GM19463 (cell line): Measurements from ENCODE around the gene LYSET.
"Not testable (repeated sequence)": the region's sequence is repeated elsewhere in the genome, so short reads cannot be mapped to it uniquely, and the experiment has no call there.

Experiments
- ATAC-seq: cut with Tn5 transposase; IDR thresholded peaks from one replicate; pipeline ENCODE4 v1.9.1; 2021; ENCODE audit warnings: mild to moderate bottlenecking, moderate library complexity; ENCODE audit not compliant: unreplicated experiment

The LYSET gene

DNA sequence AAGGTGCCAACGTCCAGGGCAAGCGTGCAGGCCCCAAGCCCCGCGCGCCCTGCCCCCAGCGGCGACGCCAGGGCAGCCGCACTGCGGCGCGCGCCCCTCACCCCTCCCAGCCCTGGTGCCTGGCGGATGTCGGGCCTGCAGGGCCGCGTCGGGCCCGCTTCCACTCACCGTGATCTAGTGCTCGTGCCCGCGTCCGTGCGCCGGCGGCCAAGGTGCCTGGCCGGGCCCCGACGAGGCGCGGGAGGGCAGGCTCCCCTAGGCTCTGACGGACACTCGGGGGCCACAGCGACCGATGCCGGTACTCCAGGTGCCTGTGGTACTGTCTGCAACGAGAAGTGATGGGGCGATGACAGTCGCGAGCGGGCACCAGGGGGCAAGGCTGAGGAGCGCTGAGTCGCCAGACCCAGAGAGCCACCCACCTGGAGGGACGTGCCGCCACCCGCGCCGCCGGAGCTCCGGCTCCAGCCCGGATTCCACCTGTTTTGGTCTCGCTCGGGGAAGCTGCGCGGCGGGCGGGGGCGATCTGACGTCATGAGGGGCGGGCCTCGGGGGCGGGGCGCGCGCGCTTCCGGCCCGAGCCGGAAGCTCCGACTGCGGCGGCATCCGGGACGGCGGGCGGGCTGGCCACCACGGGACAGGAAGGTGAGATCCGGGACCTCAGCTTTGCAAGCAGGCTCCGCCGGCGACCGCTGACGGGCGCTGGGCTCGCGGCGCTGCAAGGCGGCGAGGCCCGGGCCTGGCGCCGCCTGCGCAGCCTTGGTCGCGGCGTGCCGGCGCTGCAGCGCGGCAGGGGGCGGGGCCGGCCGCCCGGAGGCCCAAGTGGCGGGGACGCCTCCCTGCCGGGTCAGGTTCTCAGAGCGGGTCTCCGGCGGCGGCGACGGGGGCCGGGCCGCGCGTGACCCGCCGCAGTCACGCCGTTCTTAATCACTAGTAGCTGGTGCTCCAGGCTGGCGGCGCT is at the start of gene LYSET, which contains the start of gene MOAP1:
Gene LYSET, plus strand, starts transcription at position 927 of the 958 bp plus-strand sequence. CDS start 89 bp downstream, outside the sequence.
Gene MOAP1, minus strand, starts transcription at position 507 of the 958 bp plus-strand sequence. CDS start 655 bp downstream, outside the sequence.
- peak; percentile 84 for ATAC-seq

DNA sequence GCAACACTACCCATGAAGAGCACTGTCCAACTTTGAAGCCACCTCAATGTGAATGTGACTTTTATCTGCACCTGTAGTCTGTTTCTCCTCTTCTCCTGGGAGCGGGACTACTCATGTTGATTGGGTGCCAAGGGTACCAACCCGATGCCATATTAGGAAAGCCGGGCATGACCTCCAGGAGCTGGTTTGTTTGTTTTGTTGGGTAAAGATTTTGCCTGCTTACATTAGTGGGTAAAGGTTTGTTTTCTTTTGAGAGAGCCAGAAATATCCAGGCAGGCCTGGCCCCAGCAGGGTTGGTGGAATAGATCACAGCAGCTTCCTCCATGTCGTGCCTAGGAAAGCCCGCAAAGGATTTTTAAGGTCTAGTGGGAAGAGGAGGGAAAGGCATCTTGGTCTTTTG is 49.7 kb upstream of the LYSET start:
- no peak for ATAC-seq

DNA sequence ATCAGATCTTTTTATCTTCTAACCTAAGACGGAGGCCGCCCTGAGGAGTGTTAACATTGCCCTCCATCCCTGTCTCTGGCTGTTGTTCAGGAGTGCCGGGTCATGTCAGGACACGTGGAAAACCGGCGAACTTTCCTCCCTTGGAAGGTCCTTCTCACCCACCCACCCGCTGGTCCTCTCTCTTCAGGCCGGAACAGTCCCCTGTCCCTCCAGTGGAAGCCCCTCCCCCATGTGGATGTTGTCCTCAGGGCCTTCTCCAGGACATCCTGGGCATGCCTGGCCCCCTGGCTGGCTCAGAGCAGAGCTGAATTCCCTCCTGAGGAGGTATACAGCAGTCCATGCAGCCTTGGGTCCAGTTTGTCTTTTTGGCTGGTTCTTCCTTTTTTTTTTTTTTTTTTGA is 49.1 kb upstream of the LYSET start:
- no peak for ATAC-seq

- not testable (repeated sequence) for ATAC-seq
Measured at GRCh38 chr14:93136508-93136907, 48.6 kb upstream of the LYSET start.

DNA sequence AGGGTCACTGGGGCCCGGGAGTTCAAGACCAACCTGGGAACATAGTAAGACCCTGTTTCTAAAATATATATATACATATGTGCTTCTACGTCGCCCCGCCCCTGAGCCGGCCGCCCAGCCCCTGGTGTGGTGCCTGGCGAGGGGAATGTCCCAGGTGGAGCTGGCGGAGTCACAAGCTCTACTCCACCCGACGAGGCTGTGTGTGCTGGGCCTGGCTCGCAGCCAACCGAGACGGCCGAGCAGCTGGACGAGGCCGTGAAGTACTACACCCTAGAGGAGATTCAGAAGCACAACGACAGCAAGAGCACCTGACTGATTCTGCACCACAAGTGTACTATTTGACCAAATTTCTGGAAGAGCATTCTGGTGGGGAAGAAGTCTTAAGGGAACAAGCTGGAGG is 47.3 kb upstream of the LYSET start:
- ATAC-seq: no peak

DNA sequence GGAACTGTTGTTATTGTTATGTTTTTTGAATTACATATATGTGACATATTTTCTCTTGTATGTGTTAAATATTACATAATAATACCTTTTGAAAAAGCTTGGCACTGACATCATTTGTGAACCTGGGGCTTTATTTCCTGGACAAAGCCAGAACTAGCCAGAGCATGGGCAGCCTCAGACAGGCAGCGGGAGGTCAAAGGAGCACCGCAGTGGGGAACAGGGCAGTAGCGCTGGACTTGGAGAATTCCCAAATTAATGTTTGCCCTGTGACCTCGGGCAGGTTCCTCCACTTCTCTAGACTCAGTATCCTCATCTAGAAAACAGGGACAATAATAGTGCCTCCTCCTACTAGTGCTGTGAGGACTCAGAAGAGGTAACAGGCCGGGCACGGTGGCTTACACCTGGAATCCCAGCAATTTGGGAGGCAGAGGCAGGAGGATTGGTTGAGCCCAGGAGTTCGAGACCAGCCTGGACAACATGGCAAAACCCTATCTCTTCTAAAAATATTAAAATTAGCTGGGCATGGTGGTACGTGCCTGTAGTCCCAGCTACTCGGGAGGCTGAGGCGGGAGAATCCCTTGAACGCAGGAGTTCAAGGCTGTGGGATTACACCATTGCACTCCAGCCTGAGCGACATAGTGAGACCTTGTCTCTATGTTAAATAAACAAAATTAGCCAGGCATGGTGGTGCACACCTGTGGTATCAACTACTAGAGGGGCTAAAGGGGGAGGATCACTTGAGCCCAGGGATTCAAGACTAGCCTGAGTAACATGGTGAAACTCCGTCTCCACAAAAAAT is 42.1 kb upstream of the LYSET start:
- no peak for ATAC-seq

DNA sequence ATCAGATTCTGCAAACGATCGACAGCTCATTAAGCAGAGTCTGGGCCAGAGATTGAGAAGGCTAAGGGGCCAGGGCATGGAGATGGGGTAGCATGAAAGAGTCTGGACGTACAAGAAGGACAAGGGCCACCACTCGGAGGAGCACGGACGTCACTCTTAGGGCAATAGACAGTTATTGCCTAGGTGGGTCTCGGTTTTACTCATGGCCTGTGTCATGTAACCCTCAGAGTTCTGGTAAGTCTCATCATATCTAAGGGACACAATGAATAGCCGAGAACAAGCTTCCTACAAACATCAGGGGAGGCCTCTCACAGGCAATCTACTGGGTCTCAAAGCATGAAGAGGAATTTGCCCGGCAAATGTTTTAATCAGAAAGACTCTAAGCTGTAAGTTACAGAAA is 39.0 kb upstream of the LYSET start:
- ATAC-seq: peak; percentile 78

GRCh38 chr14:93148979-93149378 is 36.1 kb upstream of the LYSET start:
- no peak for ATAC-seq

GRCh38 chr14:93150227-93151208 is 34.6 kb upstream of the LYSET start:
- ATAC-seq: no peak

DNA sequence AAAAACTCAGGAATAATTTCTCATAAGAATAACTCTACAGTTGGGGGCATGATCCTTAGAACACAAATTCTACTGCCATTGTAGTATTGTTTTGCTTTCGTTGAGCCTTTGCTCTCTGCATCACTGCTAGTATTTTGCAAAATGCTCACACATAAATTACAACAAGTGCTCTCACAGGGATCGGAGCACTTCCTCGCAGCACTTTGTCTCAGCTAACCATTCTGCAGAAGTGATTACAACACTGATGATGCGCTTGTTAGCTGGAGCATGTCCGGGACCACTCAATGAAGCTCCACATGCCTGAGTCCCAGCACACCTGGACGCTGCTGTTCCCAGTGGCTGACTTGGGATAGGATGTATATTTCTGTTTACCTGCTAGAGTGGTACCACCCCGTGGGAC is 32.0 kb upstream of the LYSET start:
- ATAC-seq: no peak

DNA sequence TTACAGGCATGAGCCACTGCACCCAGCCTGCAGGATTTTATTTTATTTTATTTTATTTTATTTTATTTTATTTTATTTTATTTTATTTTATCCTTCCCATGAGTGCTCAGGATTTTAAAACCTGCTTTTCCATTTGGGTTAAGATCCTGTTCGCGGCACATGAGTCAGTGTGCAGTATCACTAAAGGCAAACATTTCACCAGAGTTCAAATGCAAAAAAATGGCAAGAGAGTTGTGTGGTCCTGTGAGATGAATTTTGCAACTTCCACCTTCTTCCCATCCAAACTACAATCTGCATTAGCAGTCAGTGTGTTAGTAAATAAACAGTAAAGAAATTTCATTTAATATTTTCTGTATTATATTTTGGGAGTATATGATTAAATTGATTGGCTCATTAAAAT is 29.4 kb upstream of the LYSET start:
- ATAC-seq: no peak

- no peak for ATAC-seq
Measured at GRCh38 chr14:93156693-93157369, 28.3 kb upstream of the LYSET start.

DNA sequence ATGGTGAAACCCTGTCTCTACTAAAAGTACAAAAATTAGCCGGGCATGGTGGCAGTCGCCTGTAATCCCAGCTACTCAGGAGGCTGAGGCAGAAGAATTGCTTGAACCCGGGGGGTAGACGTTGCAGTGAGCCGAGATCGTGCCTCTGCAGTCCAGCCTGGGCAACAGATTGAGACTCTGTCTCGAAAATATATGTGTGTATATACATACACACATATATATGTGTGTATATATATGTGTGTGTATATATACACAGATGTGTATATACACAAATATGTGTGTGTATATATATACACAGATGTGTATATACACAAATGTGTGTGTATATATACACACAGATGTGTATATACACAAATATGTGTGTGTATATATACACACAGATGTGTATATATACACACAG is 26.8 kb upstream of the LYSET start:
- ATAC-seq: not testable (repeated sequence)

DNA sequence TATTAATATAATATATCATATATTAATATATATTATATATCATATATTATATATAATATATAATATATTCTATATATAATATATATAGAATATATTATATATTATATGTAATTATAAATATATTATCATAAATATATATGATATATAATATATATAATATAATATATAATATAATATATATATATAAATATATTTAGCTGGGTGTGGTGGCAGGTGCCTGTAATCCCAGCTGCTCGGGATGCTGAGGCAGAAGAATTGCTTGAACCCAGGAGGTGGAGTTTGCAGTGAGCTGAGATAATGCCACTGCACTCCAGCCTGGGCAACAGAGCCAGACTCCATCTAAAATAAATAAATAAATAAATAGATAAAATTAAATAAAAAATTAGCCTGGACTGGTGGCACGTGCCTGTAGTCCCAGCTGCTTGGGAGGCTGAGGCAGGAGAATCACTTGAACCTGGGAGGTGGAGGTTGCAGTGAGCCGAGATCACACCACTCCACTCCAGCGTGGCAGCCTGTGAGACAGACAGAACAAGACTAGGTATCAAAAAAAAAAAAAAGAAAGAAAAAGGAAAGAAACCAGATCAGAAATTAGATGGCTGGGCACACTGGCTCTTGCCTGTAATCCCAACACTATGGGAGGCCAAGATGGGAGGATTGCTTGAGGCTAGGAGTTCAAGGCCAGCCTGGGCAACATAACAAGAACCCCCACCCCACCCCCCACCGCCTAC is 25.3 kb upstream of the LYSET start:
- not testable (repeated sequence) for ATAC-seq

GRCh38 chr14:93160353-93160801 is 24.7 kb upstream of the LYSET start:
- no peak for ATAC-seq

DNA sequence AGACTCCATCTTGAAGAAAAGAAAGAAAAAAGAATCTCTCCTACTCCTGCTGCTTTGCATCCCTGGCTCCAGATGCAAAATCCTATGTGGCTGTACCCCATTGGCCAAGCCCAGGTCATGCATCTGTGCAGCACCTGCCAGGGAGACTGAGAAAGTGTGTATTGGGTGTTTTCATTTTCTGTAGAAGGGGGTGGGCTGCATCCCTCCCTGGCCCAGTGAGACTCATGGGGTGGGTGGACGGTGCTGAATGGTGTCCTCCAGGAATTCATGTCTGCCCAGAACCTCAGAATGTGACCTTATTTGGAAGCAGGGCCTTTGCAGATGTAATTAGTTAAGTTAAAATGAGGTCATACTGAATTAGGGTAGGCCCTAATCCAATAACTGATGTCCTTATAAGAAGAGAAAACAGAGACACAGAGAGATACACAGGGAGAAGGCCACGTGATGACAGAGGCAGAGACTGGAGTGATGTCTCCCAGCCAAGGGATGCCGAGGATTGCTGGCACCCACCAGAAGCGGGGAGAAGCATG is 23.6 kb upstream of the LYSET start:
- no peak for ATAC-seq

GRCh38 chr14:93163564-93163963 is 21.6 kb upstream of the LYSET start:
- ATAC-seq: no peak

DNA sequence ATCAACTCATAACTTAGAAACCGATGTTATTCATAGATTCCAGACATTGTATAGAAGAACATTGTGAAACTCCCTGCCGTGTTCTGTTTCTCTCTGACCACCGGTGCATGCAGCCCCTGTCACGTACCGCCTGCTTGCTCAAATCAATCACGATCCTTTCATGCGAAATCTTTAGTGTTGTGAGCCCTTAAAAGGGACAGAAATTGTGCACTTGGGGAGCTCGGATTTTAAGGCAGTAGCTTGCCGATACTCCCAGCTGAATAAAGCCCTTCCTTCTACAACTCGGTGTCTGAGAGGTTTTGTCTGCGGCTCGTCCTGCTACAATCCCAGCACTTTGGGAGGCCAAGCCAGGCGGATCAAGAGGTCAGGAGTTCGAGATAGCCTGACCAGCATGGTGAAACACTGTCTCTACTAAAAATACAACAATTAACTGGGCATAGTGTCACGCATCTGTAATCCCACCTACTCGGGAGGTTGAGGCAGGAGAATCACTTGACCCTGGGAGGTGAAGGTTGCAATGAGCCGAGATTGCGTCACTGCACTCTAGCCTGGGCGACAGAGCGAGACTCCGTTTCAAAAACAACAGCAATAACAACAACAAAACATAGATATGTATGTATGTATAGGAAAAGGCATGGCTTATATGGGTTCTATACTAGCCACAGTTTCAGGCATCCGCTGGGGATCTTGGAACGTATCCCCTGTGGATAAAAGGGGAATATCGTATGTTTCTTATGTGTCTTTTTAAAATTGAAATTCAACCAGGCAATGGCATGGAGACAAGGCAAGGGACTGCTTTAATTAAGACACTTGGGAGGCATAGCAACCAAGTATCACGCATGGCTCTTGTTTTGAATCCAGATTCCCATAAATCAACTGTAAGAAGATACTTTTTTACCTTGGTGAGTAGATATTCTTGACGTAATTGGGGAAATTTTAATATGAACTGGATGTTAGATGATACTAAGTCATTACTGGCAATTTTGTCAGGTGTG is 19.5 kb upstream of the LYSET start:
- ATAC-seq: not testable (repeated sequence)
